Measurements from ENCODE around the gene SERPINA5. TPM values are rescaled to one million over a fixed set of nuclear protein-coding genes. Genes with fewer than 3 reads are reported as not detected.

Gene SERPINA5, protein sequence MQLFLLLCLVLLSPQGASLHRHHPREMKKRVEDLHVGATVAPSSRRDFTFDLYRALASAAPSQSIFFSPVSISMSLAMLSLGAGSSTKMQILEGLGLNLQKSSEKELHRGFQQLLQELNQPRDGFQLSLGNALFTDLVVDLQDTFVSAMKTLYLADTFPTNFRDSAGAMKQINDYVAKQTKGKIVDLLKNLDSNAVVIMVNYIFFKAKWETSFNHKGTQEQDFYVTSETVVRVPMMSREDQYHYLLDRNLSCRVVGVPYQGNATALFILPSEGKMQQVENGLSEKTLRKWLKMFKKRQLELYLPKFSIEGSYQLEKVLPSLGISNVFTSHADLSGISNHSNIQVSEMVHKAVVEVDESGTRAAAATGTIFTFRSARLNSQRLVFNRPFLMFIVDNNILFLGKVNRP
- total RNA-seq, result not detected in 2 replicates
- 0.14 TPM for polyA plus RNA-seq (2012)

DNA sequence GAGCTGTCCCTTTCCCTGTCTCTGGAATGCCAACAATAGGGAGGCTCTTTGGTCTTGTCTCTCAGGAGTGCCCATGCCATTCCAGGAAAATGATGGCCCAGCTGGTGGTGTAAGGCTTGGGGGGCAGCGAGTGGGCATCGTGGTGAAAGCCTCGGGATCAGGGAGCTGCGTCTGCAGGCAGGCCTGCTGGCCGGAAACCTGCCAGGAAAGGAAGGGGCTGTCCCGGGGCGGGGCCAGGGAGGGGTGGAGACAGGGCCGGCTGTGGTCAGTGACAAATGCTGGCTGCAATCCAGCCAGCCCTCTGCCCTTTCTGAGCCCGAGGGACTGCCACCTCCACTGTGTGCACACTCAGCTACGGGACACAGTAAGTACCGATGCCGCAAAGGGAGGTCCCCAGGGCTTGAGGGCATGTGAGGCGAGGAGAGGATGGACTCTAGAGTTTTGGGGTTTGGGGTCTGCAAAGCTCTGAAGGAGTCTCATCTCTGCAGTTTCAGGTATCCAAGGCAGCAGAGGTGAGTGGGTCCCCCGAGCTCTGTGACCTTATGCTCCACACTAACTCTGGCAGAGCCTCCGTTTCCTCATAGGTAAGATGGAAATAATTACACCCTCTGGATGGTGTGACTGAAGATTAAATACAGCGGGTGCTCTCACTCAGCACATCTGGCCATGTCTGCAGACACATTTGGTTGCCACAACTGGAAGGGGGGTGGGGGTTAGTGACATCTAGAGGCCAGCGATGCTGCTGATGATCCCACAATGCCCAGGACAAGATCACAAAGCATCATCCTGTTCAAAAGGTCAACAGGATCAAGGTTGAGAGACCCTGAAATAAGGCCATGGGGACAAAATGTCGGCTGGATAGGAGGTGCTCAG is at the start of gene SERPINA5:
TSS of gene SERPINA5 (plus strand) at position 300 of the 873 bp plus-strand sequence. CDS start 5,937 bp downstream, outside the sequence.
- peak; percentile 31 for DNase-seq (ENCODE audit: low read depth)

- DNase-seq (ENCODE audit: low read depth), result peak; percentile 16
These were observed 48.8 kb upstream of the SERPINA5 start for GRCh38 chr14:94532447-94532846.

GRCh38 chr14:94535506-94535905 is 45.7 kb upstream of the SERPINA5 start:
- no peak for DNase-seq (ENCODE audit: low read depth)

DNA sequence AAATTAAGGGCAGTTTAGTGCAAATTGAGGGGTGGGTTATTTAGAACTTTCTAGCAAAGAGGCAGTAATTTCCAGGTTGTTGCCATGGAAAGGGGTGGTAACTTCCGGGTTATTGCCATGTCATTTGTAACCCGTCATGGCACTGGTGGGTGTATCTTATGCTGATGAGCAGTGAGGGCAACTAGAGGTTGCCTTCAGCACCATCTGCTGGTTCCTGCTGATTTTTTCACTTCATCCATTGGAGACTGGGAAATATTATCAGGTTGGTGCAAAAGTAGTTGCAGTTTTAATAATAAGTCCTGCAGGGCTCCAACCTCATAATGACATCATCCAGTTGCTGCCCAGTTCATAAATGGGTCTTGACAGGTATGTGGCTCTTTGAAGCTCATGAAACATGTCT is 44.4 kb upstream of the SERPINA5 start:
- DNase-seq (ENCODE audit: low read depth), result no peak

- DNase-seq (ENCODE audit: low read depth), result no peak
These were observed 43.0 kb upstream of the SERPINA5 start for GRCh38 chr14:94538070-94538740.

- DNase-seq (ENCODE audit: low read depth), result no peak
These were observed 42.0 kb upstream of the SERPINA5 start for GRCh38 chr14:94539181-94539580.

DNA sequence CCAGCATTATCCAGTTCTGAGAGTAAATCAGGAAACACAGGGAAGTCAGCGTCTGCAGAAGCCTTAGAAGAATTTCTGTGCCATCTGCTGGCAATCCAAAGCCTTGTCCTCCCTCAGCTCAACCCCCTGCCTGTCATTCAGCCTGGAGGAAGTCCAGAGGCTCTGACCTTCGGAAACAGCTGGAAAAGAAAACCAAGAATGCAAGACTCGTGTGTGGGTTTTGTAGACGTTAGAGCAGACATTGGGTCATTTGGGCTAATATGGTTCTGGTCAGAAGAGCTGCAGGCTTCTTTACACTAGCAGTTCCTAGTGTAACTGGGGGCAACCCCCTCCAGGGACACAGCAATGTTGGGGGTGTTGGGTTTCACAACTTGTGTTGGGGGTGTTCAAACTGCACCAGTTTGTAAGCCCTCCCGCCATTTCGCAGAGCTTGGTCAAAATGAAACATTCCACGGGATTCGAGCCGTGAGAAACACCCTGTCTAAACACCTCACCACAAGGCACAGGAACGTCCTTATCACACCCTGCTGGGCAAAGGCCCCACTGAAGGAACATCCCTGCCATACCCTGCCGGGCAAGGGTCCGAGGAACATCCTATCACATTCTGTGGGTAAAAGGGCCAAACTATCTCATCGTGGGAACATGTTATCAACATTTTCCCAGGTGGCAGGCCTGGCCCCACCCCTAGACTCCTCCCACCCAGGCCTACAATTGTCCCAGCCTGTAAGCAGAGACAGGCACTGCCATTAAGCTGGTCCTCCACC is 41.0 kb upstream of the SERPINA5 start:
- peak; percentile 71 for DNase-seq (ENCODE audit: low read depth)

- no peak for DNase-seq (ENCODE audit: low read depth)
These were observed 39.8 kb upstream of the SERPINA5 start for GRCh38 chr14:94541234-94541975.

DNA sequence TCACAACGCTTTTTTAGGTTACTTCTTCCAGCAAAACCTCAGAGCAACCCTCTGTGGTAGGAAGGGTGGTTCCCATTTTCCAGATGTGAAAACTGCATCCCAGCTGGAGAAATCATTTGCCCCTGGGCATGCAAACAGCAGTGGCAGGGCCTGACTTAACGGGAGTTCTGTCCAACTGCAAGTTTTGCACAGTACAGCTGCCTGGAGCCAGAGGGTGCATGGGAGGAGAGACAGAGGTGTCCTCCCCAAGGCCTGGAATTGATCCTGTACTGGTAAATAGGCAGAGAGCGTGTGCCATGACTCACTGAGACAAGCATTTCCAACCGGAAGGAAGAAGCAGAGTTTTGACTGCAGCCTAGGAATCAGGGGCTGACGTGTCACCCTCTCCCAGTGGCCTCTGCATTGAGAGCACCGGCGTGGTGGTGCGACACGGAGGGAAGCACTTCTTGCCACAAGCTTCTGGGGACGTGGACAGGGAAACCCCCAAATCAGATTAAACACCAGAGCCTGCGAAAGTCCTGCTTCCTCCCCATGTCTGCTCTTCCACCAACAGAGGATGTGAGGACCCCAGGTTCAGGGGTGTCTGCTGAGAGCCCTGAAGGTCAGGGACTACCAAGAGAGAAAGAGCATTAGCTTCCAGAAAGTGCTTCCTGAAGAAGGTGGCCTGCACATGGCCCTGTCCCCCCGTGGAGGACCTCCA is 39.0 kb upstream of the SERPINA5 start:
- no peak for DNase-seq (ENCODE audit: low read depth)

GRCh38 chr14:94542811-94543440 is 38.3 kb upstream of the SERPINA5 start:
- no peak for DNase-seq (ENCODE audit: low read depth)

- DNase-seq (ENCODE audit: low read depth), result no peak
These were observed 37.6 kb upstream of the SERPINA5 start for GRCh38 chr14:94543449-94544124.

- no peak for DNase-seq (ENCODE audit: low read depth)
These were observed 36.5 kb upstream of the SERPINA5 start for GRCh38 chr14:94544726-94545125.

- DNase-seq (ENCODE audit: low read depth), result no peak
These were observed 35.9 kb upstream of the SERPINA5 start for GRCh38 chr14:94545131-94545841.

DNA sequence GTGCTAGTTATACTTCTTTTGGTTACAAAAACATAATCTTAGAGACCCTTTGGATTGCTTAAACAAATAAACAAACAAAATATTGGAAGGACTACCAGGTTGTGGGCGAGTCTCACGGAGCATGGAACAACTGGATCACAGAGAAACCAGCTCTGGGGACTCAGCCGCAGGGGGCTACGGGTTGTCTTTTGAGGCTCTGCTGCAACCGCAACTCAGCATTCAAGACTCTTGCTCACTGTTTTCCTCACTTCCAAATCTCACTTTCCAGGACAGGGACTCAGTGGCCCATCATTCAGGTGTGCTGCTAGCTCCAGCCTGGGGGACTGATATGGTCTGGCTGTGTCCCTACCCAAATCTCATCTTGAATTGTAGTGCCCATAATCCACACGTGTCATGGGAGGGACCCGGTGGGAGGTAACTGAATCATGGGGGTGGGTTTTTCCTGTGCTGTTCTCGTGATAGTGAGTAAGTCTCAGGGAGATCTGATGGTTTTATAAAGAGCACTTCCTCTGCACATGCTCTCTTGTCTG is 34.0 kb upstream of the SERPINA5 start:
- DNase-seq (ENCODE audit: low read depth), result no peak

GRCh38 chr14:94547726-94548125 is 33.5 kb upstream of the SERPINA5 start:
- no peak for DNase-seq (ENCODE audit: low read depth)

GRCh38 chr14:94548131-94548998 is 32.9 kb upstream of the SERPINA5 start:
- no peak for DNase-seq (ENCODE audit: low read depth)
